ENCODE results near the gene MRPL4.

Gene MRPL4

GRCh38 chr19:10295847-10296591, 44.0 kb downstream of the MRPL4 start:
- peaks cover 5% of the 10 kb centered on the region for H3K9me3 ChIP-seq
- TF ChIP-seq, protein P1, sequence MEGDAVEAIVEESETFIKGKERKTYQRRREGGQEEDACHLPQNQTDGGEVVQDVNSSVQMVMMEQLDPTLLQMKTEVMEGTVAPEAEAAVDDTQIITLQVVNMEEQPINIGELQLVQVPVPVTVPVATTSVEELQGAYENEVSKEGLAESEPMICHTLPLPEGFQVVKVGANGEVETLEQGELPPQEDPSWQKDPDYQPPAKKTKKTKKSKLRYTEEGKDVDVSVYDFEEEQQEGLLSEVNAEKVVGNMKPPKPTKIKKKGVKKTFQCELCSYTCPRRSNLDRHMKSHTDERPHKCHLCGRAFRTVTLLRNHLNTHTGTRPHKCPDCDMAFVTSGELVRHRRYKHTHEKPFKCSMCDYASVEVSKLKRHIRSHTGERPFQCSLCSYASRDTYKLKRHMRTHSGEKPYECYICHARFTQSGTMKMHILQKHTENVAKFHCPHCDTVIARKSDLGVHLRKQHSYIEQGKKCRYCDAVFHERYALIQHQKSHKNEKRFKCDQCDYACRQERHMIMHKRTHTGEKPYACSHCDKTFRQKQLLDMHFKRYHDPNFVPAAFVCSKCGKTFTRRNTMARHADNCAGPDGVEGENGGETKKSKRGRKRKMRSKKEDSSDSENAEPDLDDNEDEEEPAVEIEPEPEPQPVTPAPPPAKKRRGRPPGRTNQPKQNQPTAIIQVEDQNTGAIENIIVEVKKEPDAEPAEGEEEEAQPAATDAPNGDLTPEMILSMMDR (IDR thresholded peaks at IDR 0.05), result no peak
- H3K36me3 ChIP-seq, result no peaks in the 10 kb centered on the region
- H3K4me1 ChIP-seq (ENCODE audit: control insufficient read depth in 1 of 2, insufficient read depth in 1 of 2, low read depth in 1 of 2, low read length in 1 of 2), result peaks cover 44 to 61% of the 10 kb centered on the region in 2 experiments
- H3K27me3 ChIP-seq, result peaks cover 93% of the 10 kb centered on the region
- peak overlapping the region; percentile 46 for H3K27ac ChIP-seq
- peak overlapping the region; percentile 54 to 58 for H3K4me3 ChIP-seq (ENCODE audit: low read depth in 1 of 2, low read length in 1 of 2)

- H3K9me3 ChIP-seq, result no peaks in the 10 kb centered on the region
- H3K4me1 ChIP-seq (ENCODE audit: control insufficient read depth in 1 of 2, insufficient read depth in 1 of 2, low read depth in 1 of 2, low read length in 1 of 2), result peaks cover 21 to 30% of the 10 kb centered on the region in 2 experiments
- TF ChIP-seq, protein P1 (IDR thresholded peaks at IDR 0.05), result no peak
- peak overlapping the region; percentile 70 for H3K27ac ChIP-seq
- no peak overlapping the region for H3K4me3 ChIP-seq (ENCODE audit: low read depth in 1 of 2, low read length in 1 of 2)
- peaks cover 56% of the 10 kb centered on the region for H3K27me3 ChIP-seq
- no peaks in the 10 kb centered on the region for H3K36me3 ChIP-seq
Measured at GRCh38 chr19:10299545-10300458, 47.8 kb downstream of the MRPL4 start.

DNA sequence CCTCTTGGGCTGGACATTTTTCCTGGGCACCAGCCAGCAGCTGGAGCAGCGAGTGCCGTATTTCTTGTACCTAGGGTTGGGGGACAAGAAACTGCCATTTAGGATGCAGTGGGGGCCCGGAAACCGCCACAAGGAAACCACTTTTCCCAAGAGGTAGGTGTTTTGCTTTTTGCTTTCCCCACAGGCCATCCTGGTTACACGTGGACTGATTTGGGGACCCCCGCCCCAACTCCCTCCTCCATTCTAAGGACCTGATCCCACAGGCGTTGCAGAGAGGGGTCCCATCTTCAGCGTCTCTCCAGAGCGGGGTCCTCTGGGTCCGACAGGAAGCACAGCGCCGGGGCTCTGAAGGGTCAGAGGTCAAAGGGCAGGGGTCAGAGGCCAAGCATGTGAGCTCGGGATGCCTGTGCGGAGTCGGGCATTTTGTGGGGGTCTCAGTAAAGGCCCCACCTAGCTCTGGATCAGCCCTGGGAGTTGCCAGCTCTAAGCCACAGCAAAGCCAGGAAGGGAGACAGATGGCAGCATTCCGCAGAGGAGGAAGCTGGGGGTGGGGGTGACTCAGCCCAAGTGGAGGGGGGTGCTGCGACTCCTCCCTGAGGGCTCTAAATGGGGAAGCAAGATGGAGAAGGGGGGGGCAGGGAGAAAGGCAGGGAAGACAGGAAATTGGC, 53.3 kb downstream of the MRPL4 start:
- H3K4me1 ChIP-seq (ENCODE audit: control insufficient read depth in 1 of 2, insufficient read depth in 1 of 2, low read depth in 1 of 2, low read length in 1 of 2), result peaks cover 9 to 20% of the 10 kb centered on the region in 2 experiments
- peak overlapping the region in 1 of 2 experiments; percentile 49 for H3K4me3 ChIP-seq (ENCODE audit: low read depth in 1 of 2, low read length in 1 of 2)
- peaks cover under 1% of the 10 kb centered on the region for H3K27me3 ChIP-seq
- no peaks in the 10 kb centered on the region for H3K36me3 ChIP-seq
- TF ChIP-seq, protein P1 (IDR thresholded peaks at IDR 0.05), result peak; percentile 26
- H3K27ac ChIP-seq, result peak overlapping the region; percentile 73
- H3K9me3 ChIP-seq, result no peaks in the 10 kb centered on the region

- H3K27me3 ChIP-seq, result no peaks in the 10 kb centered on the region
- H3K4me3 ChIP-seq (ENCODE audit: low read depth in 1 of 2, low read length in 1 of 2), result no peak overlapping the region
- peaks cover 9 to 15% of the 10 kb centered on the region in 2 experiments for H3K4me1 ChIP-seq (ENCODE audit: control insufficient read depth in 1 of 2, insufficient read depth in 1 of 2, low read depth in 1 of 2, low read length in 1 of 2)
- no peaks in the 10 kb centered on the region for H3K36me3 ChIP-seq
- no peak overlapping the region for H3K27ac ChIP-seq
- no peaks in the 10 kb centered on the region for H3K9me3 ChIP-seq
- TF ChIP-seq, protein P1 (IDR thresholded peaks at IDR 0.05), result no peak
Measured at GRCh38 chr19:10306327-10306726, 54.3 kb downstream of the MRPL4 start.

DNA sequence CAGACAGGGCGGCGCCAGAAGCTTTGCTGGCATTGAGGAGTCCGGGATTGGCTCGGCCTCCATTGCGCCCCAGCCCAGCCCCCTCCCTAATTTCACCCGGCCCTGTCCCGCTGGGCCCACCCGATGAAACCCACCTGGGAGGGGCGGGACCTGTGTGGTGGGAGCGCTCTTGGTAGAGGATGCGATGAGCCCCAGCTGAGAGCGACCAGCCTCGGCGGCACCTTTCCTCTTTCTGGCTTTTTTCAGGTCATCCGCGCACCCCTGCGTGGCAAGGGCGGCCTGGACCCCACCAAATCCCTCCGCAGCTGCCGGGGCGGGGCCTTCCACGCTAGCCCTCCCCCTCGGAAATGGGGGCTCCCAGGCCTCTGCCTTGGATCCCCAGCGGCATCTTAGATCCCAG, 57.4 kb downstream of the MRPL4 start, which contains the start of gene ZGLP1:
Gene ZGLP1, minus strand, starts transcription at position 393 of the 400 bp plus-strand sequence.
- Histone ChIP-seq H3K4me1 (ENCODE audit: control insufficient read depth in 1 of 2, insufficient read depth in 1 of 2, low read depth in 1 of 2, low read length in 1 of 2) (peaks cover 9 to 15% of the 10 kb centered on the region in 2 experiments), H3K36me3 (no peaks in the 10 kb centered on the region), H3K4me3 (ENCODE audit: low read depth in 1 of 2, low read length in 1 of 2) (no peak within 1 kb of the TSS), H3K27me3 (no peaks in the 10 kb centered on the region), H3K9me3 (no peaks in the 10 kb centered on the region), H3K27ac (no peak within 1 kb of the TSS)
- TF ChIP-seq, protein P1 (IDR thresholded peaks at IDR 0.05), result no peak

All from neutrophil (primary cell).